WTC11 (cell line): ENCODE measurements around the gene PDGFRA. TPM values are rescaled to one million over a fixed set of nuclear protein-coding genes. Genes with fewer than 3 reads are reported as not detected.

ENCODE experiments used
- ATAC-seq: fragments of 200-7000 bp; cut with Tn5 transposase; 2 replicates; pipeline ENCODE4 v1.10.0; 2021; ENCODE audit warnings: mild to moderate bottlenecking, moderate library complexity
- CTCF ChIA-PET: fragments of 300-600 bp; sonication (Branson Sonifier 250); formaldehyde crosslinking; loops from one replicate; lab custom pipeline; 2021; ENCODE audit warnings: antibody characterized with exemption; lab: Charles Lee
- POLR2A ChIA-PET: fragments of 350-600 bp; sonication (Branson Sonifier 250); formaldehyde crosslinking; loops from one replicate; lab custom pipeline; 2021; ENCODE audit warnings: antibody characterized with exemption; lab: Charles Lee
- DNase-seq: peaks from one replicate; pipeline ENCODE4 v3.0.0; 2021; ENCODE audit warnings: low spot score
- H3K27ac Mint-ChIP-seq: 2 replicates; pipeline ENCODE4 v1.8.0; 2021; ENCODE audit warnings: mixed read lengths
- H3K27me3 Mint-ChIP-seq: 2 replicates; pipeline ENCODE4 v1.8.0; 2021; ENCODE audit warnings: low read depth, mild to moderate bottlenecking, moderate library complexity, mixed read lengths
- H3K36me3 Mint-ChIP-seq: 2 replicates; pipeline ENCODE4 v1.8.0; 2021; ENCODE audit warnings: mixed read lengths
- H3K4me1 Mint-ChIP-seq: 2 replicates; pipeline ENCODE4 v1.8.0; 2022; ENCODE audit warnings: mixed read lengths
- H3K4me3 Mint-ChIP-seq: 2 replicates; pipeline ENCODE4 v1.8.0; 2021; ENCODE audit warnings: mild to moderate bottlenecking, moderate library complexity, mixed read lengths
- H3K9me3 Mint-ChIP-seq: 2 replicates; pipeline ENCODE4 v1.8.0; 2021; ENCODE audit warnings: mixed read lengths
- ATF3 ChIP-seq: sonication (generic); formaldehyde crosslinking; conservative IDR thresholded peaks from 2 replicates; pipeline ENCODE4 v1.8.1; 2022; ENCODE audit warnings: mild to moderate bottlenecking, missing genetic modification reagents
- EMX1 ChIP-seq: fragments of 250-450 bp; sonication (Bioruptor Pico); IDR thresholded peaks from 2 replicates; pipeline ENCODE4 v1.8.0; 2021; ENCODE audit warnings: mild to moderate bottlenecking
- FOXP1 ChIP-seq: sonication (generic); formaldehyde crosslinking; IDR thresholded peaks from 2 replicates; pipeline ENCODE4 v1.8.0; 2022; ENCODE audit warnings: missing genetic modification reagents, mild to moderate bottlenecking, moderate library complexity, borderline replicate concordance
- GABPB1 ChIP-seq: sonication (generic); formaldehyde crosslinking; IDR thresholded peaks from 2 replicates; pipeline ENCODE4 v1.8.1; 2023; ENCODE audit warnings: mild to moderate bottlenecking, missing genetic modification reagents
- GRHL2 ChIP-seq: fragments of 250-450 bp; sonication (Bioruptor Pico); IDR thresholded peaks from 2 replicates; pipeline ENCODE4 v1.8.0; 2022; ENCODE audit warnings: mild to moderate bottlenecking, moderate library complexity; ENCODE audit not compliant: insufficient replicate concordance, severe bottlenecking
- GTF2I ChIP-seq: fragments of 250-450 bp; sonication (Bioruptor Pico); conservative IDR thresholded peaks from 2 replicates; pipeline ENCODE4 v1.4.0; 2021; ENCODE audit warnings: mild to moderate bottlenecking
- IRF1 ChIP-seq: sonication (generic); formaldehyde crosslinking; IDR thresholded peaks from 2 replicates; pipeline ENCODE4 v1.8.0; 2023; ENCODE audit warnings: missing genetic modification reagents
- IRF2 ChIP-seq: sonication (generic); formaldehyde crosslinking; IDR thresholded peaks from 2 replicates; pipeline ENCODE4 v1.8.0; 2022; ENCODE audit warnings: low read depth, missing genetic modification reagents, borderline replicate concordance
- JUN ChIP-seq: sonication (generic); formaldehyde crosslinking; IDR thresholded peaks from 2 replicates; pipeline ENCODE4 v1.8.0; 2023; ENCODE audit warnings: mild to moderate bottlenecking, missing genetic modification reagents
- KAT7 ChIP-seq: sonication (generic); formaldehyde crosslinking; IDR thresholded peaks from 2 replicates; pipeline ENCODE4 v1.8.1; 2023; ENCODE audit warnings: missing genetic modification reagents, mild to moderate bottlenecking, borderline replicate concordance
- NR1H2 ChIP-seq: sonication (generic); formaldehyde crosslinking; IDR thresholded peaks from 2 replicates; pipeline ENCODE4 v1.9.0; 2021; ENCODE audit warnings: mild to moderate bottlenecking, moderate library complexity, missing genetic modification reagents
- PRRX2 ChIP-seq: fragments of 250-450 bp; sonication (Bioruptor Pico); IDR thresholded peaks from 2 replicates; pipeline ENCODE4 v1.8.0; 2021; ENCODE audit warnings: mild to moderate bottlenecking
- RELA ChIP-seq: sonication (generic); formaldehyde crosslinking; IDR thresholded peaks from 2 replicates; pipeline ENCODE4 v1.8.1; 2022; ENCODE audit warnings: missing genetic modification reagents, mild to moderate bottlenecking, borderline replicate concordance
- SMAD4 ChIP-seq: sonication (generic); formaldehyde crosslinking; IDR thresholded peaks from 2 replicates; pipeline ENCODE4 v1.8.0; 2022; ENCODE audit warnings: mild to moderate bottlenecking, missing genetic modification reagents
- SOX15 ChIP-seq: fragments of 250-450 bp; sonication (Bioruptor Pico); IDR thresholded peaks from 2 replicates; pipeline ENCODE4 v1.9.0; 2021; ENCODE audit warnings: mild to moderate bottlenecking
- TCF7 ChIP-seq: sonication (generic); formaldehyde crosslinking; IDR thresholded peaks from 2 replicates; pipeline ENCODE4 v1.8.0; 2022; ENCODE audit warnings: mild to moderate bottlenecking, low read depth, missing genetic modification reagents, moderate library complexity
- TEAD1 ChIP-seq: sonication (generic); formaldehyde crosslinking; IDR thresholded peaks from 2 replicates; pipeline ENCODE4 v1.8.0; 2022; ENCODE audit warnings: mild to moderate bottlenecking, missing genetic modification reagents
- TP53 ChIP-seq: sonication (generic); formaldehyde crosslinking; IDR thresholded peaks from 2 replicates; pipeline ENCODE4 v1.8.1; 2023; ENCODE audit warnings: mild to moderate bottlenecking, missing genetic modification reagents
- ZBTB21 ChIP-seq: sonication (generic); formaldehyde crosslinking; IDR thresholded peaks from 2 replicates; pipeline ENCODE4 v1.8.1; 2023; ENCODE audit warnings: mild to moderate bottlenecking, missing genetic modification reagents, borderline replicate concordance
- ZNF121 ChIP-seq: sonication (generic); formaldehyde crosslinking; IDR thresholded peaks from 2 replicates; pipeline ENCODE4 v1.8.0; 2023; ENCODE audit warnings: missing genetic modification reagents
- ZNF219 ChIP-seq: sonication (generic); formaldehyde crosslinking; IDR thresholded peaks from 2 replicates; pipeline ENCODE4 v1.8.0; 2023; ENCODE audit warnings: missing genetic modification reagents, mild to moderate bottlenecking, borderline replicate concordance
- ZNF423 ChIP-seq: fragments of 250-450 bp; sonication (Bioruptor Pico); IDR thresholded peaks from 2 replicates; pipeline ENCODE4 v2.1.2; 2022; ENCODE audit warnings: mild to moderate bottlenecking, moderate library complexity
- ZNF671 ChIP-seq: fragments of 250-450 bp; sonication (Bioruptor Pico); IDR thresholded peaks from 2 replicates; pipeline ENCODE4 v1.8.0; 2021; ENCODE audit warnings: mild to moderate bottlenecking
- total RNA-seq: library from RNA; stranded (reverse); gene quantifications from 3 replicates; pipeline ENCODE4 v1.2.3, GENCODE V29; 2021
- TF ChIP-seq, protein P1 (sequence below): sonication (generic); formaldehyde crosslinking; IDR thresholded peaks from 2 replicates; pipeline ENCODE4 v1.8.1; 2023; ENCODE audit warnings: mild to moderate bottlenecking, missing genetic modification reagents, moderate library complexity
- TF ChIP-seq, protein P2 (sequence below): sonication (generic); formaldehyde crosslinking; IDR thresholded peaks from 2 replicates; pipeline ENCODE4 v1.8.1; 2023; ENCODE audit warnings: mild to moderate bottlenecking, missing genetic modification reagents
- TF ChIP-seq, protein P3 (sequence below): fragments of 250-450 bp; sonication (Bioruptor Pico); IDR thresholded peaks from 2 replicates; pipeline ENCODE4 v1.9.0; 2021; ENCODE audit warnings: mild to moderate bottlenecking
- TF ChIP-seq, protein P4 (sequence below): sonication (generic); formaldehyde crosslinking; IDR thresholded peaks from 2 replicates; pipeline ENCODE4 v1.8.0; 2022; ENCODE audit warnings: mild to moderate bottlenecking, missing genetic modification reagents
- TF ChIP-seq, protein P5 (sequence below): sonication (generic); formaldehyde crosslinking; IDR thresholded peaks from 2 replicates; pipeline ENCODE4 v1.8.0; 2022; ENCODE audit warnings: mild to moderate bottlenecking, missing genetic modification reagents
- TF ChIP-seq, protein P6 (sequence below): fragments of 200-600 bp; IDR thresholded peaks from 2 replicates; pipeline ENCODE4 v1.8.0; 2022; ENCODE audit warnings: antibody characterized with exemption

Gene PDGFRA
- total RNA-seq, 1 experiment from 2014 or later = 3.3 TPM

- Mint-ChIP-seq H3K4me3 (no peak overlapping the region), H3K9me3 (peaks cover 22% of the 10 kb centered on the region)
- CTCF ChIA-PET = no interaction called here
Measured at GRCh38 chr4:54274264-54274663, 45.2 kb downstream of the PDGFRA start.

GRCh38 chr4:54274795-54275665, 45.9 kb downstream of the PDGFRA start:
- H3K27ac Mint-ChIP-seq = no peak overlapping the region
- ChIA-PET CTCF (interaction anchor here (4.5 kb wide), 1 partner anchor 42 kb away, joined by 45 read pairs; no protein-coding TSS in a partner anchor), POLR2A (no interaction called here)
- H3K4me3 Mint-ChIP-seq = no peak overlapping the region
- H3K4me1 Mint-ChIP-seq = peaks cover 48% of the 10 kb centered on the region
- H3K9me3 Mint-ChIP-seq = peaks cover 28% of the 10 kb centered on the region
- H3K36me3 Mint-ChIP-seq = peaks cover 13% of the 10 kb centered on the region
- DNase-seq (no peak), ATAC-seq (no peak)
- peaks cover 13% of the 10 kb centered on the region for H3K27me3 Mint-ChIP-seq
- TF ChIP-seq FOXP1 (CRISPR knock-in tag) (no peak), IRF2 (CRISPR knock-in tag) (no peak), JUN (CRISPR knock-in tag) (no peak), KAT7 (CRISPR knock-in tag) (no peak), TEAD1 (CRISPR knock-in tag) (no peak), ZNF121 (no peak), EMX1 (CRISPR knock-in tag) (no peak), GRHL2 (CRISPR knock-in tag) (no peak), ZNF671 (CRISPR knock-in tag) (no peak), TCF7 (CRISPR knock-in tag) (no peak), PRRX2 (CRISPR knock-in tag) (no peak), RELA (CRISPR knock-in tag) (no peak), IRF1 (no peak)
- TF ChIP-seq, protein P1, sequence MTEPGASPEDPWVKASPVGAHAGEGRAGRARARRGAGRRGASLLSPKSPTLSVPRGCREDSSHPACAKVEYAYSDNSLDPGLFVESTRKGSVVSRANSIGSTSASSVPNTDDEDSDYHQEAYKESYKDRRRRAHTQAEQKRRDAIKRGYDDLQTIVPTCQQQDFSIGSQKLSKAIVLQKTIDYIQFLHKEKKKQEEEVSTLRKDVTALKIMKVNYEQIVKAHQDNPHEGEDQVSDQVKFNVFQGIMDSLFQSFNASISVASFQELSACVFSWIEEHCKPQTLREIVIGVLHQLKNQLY (CRISPR knock-in tag) = no peak
- TF ChIP-seq, protein P2, sequence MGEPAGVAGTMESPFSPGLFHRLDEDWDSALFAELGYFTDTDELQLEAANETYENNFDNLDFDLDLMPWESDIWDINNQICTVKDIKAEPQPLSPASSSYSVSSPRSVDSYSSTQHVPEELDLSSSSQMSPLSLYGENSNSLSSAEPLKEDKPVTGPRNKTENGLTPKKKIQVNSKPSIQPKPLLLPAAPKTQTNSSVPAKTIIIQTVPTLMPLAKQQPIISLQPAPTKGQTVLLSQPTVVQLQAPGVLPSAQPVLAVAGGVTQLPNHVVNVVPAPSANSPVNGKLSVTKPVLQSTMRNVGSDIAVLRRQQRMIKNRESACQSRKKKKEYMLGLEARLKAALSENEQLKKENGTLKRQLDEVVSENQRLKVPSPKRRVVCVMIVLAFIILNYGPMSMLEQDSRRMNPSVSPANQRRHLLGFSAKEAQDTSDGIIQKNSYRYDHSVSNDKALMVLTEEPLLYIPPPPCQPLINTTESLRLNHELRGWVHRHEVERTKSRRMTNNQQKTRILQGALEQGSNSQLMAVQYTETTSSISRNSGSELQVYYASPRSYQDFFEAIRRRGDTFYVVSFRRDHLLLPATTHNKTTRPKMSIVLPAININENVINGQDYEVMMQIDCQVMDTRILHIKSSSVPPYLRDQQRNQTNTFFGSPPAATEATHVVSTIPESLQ = no peak
- TF ChIP-seq, protein P3, sequence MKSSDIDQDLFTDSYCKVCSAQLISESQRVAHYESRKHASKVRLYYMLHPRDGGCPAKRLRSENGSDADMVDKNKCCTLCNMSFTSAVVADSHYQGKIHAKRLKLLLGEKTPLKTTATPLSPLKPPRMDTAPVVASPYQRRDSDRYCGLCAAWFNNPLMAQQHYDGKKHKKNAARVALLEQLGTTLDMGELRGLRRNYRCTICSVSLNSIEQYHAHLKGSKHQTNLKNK = no peak
- TF ChIP-seq, protein P4, sequence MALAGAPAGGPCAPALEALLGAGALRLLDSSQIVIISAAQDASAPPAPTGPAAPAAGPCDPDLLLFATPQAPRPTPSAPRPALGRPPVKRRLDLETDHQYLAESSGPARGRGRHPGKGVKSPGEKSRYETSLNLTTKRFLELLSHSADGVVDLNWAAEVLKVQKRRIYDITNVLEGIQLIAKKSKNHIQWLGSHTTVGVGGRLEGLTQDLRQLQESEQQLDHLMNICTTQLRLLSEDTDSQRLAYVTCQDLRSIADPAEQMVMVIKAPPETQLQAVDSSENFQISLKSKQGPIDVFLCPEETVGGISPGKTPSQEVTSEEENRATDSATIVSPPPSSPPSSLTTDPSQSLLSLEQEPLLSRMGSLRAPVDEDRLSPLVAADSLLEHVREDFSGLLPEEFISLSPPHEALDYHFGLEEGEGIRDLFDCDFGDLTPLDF (CRISPR knock-in tag) = no peak

More at GRCh38 chr4:54274264-54274663, 45.2 kb downstream of the PDGFRA start:
- POLR2A ChIA-PET = no interaction called here
- H3K4me1 Mint-ChIP-seq = peaks cover 47% of the 10 kb centered on the region
- TF ChIP-seq ATF3 (CRISPR knock-in tag) = no peak
- TF ChIP-seq GTF2I (CRISPR knock-in tag) = no peak
- TF ChIP-seq ZNF423 (CRISPR knock-in tag) = no peak
- TF ChIP-seq GABPB1 (CRISPR knock-in tag) = no peak
- TF ChIP-seq, protein P5, sequence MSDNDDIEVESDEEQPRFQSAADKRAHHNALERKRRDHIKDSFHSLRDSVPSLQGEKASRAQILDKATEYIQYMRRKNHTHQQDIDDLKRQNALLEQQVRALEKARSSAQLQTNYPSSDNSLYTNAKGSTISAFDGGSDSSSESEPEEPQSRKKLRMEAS (CRISPR knock-in tag) = no peak
- TF ChIP-seq, protein P6, sequence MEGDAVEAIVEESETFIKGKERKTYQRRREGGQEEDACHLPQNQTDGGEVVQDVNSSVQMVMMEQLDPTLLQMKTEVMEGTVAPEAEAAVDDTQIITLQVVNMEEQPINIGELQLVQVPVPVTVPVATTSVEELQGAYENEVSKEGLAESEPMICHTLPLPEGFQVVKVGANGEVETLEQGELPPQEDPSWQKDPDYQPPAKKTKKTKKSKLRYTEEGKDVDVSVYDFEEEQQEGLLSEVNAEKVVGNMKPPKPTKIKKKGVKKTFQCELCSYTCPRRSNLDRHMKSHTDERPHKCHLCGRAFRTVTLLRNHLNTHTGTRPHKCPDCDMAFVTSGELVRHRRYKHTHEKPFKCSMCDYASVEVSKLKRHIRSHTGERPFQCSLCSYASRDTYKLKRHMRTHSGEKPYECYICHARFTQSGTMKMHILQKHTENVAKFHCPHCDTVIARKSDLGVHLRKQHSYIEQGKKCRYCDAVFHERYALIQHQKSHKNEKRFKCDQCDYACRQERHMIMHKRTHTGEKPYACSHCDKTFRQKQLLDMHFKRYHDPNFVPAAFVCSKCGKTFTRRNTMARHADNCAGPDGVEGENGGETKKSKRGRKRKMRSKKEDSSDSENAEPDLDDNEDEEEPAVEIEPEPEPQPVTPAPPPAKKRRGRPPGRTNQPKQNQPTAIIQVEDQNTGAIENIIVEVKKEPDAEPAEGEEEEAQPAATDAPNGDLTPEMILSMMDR = no peak
- no peak for TF ChIP-seq TP53 (CRISPR knock-in tag)
- TF ChIP-seq SOX15 (CRISPR knock-in tag) = no peak
- TF ChIP-seq IRF2 (CRISPR knock-in tag) = no peak
- TF ChIP-seq ZNF219 (CRISPR knock-in tag) = no peak
- no peak for TF ChIP-seq IRF1
- TF ChIP-seq SMAD4 (CRISPR knock-in tag) = no peak
- TF ChIP-seq GRHL2 (CRISPR knock-in tag) = no peak
- TF ChIP-seq NR1H2 (CRISPR knock-in tag) = no peak
- no peak for TF ChIP-seq ZBTB21 (CRISPR knock-in tag)
- peaks cover 11% of the 10 kb centered on the region; the same call in 1 of the 2 replicates for H3K36me3 Mint-ChIP-seq
- peaks cover 13% of the 10 kb centered on the region for H3K27me3 Mint-ChIP-seq
- no peak for DNase-seq
- H3K27ac Mint-ChIP-seq = no peak overlapping the region
- ATAC-seq = no peak
